Heart left ventricle (tissue), 16 donors: ENCODE measurements around the gene METTL27. TPM values are rescaled to one million over a fixed set of nuclear protein-coding genes. Genes with fewer than 3 reads are reported as not detected.

ENCODE experiments used
- ATAC-seq, 4 donors: fragments of 200-7000 bp; cut with Tn5 transposase; one replicate each; pipeline ENCODE4 v1.9.1; 2020 to 2022; ENCODE audit warnings: moderate library complexity in 4 of 4, mild to moderate bottlenecking in 3 of 4, moderate number of reproducible peaks in 1 of 4
- DNase-seq, 5 donors: peaks; one replicate each; pipeline ENCODE4 v3.0.0-alpha.2; 2020
- H3K27ac ChIP-seq, 12 donors: fragments of 200-600 bp; sonication (generic) in 4 of 12; one replicate each; pipeline versions ENCODE4 v1.5.0 to v1.8.0; 2016 to 2022; ENCODE audit warnings: mild to moderate bottlenecking in 2 of 12
- H3K27me3 ChIP-seq, 9 donors: fragments of 200-600 bp; sonication (generic) in 2 of 9; one replicate each; pipeline versions ENCODE4 v1.5.1 to v1.8.0; 2016 to 2022; ENCODE audit warnings: mild to moderate bottlenecking in 3 of 9
- H3K36me3 ChIP-seq, 9 donors: fragments of 200-600 bp; sonication (generic) in 2 of 9; one replicate each; pipeline versions ENCODE4 v1.5.0 to v1.8.0; 2018 to 2022; ENCODE audit warnings: mild to moderate bottlenecking in 2 of 9
- H3K4me1 ChIP-seq, 12 donors: fragments of 200-600 bp; sonication (generic) in 4 of 12; one replicate each; pipeline versions ENCODE4 v1.5.0 to v1.8.0; 2016 to 2022; ENCODE audit warnings: mild to moderate bottlenecking in 3 of 12
- H3K4me3 ChIP-seq, 12 donors: fragments of 200-600 bp; sonication (generic) in 4 of 12; one replicate each; pipeline versions ENCODE4 v1.5.0 to v1.8.0; 2017 to 2022; ENCODE audit warnings: mild to moderate bottlenecking in 9 of 12, moderate library complexity in 4 of 12
- H3K9me3 ChIP-seq, 12 donors: fragments of 200-600 bp; sonication (generic) in 4 of 12; one replicate each; pipeline versions ENCODE4 v1.5.0 to v1.8.0; 2016 to 2022; ENCODE audit warnings: mild to moderate bottlenecking in 1 of 12
- CTCF ChIP-seq, 12 donors: fragments of 200-600 bp; sonication (generic) in 4 of 12; IDR thresholded peaks; one replicate each; pipeline versions ENCODE4 v1.5.0 to v1.8.0; 2018 to 2022; ENCODE audit warnings: antibody characterized with exemption in 12 of 12, mild to moderate bottlenecking in 5 of 12
- POLR2A ChIP-seq, 2 donors: fragments of 450-650 bp; IDR thresholded peaks; one replicate each; pipeline ENCODE4 v1.6.1; 2017; ENCODE audit warnings: antibody characterized with exemption in 2 of 2, mild to moderate bottlenecking in 2 of 2, moderate library complexity in 2 of 2
- WGBS, 4 donors: extraction: QIAGEN DNeasy Blood & Tissue Kit in 2 of 4; methylation state at CpG; one replicate each; pipeline versions ENCODE4 v1.1.5 to v1.1.7; 2013 to 2018; 5-methylcytosine and 5-hydroxymethylcytosine counted together
- intact Hi-C, 10 donors: fragments of 100-400 bp; cut with DNase I; formaldehyde crosslinking; loops; one replicate each; pipeline versions ENCODE4 v1.11.1 to v1.14.2; 2022
- polyA plus RNA-seq, 2 donors: library from polyadenylated mRNA; stranded (reverse); fragments of 200-250 nt; gene quantifications; one replicate each; pipeline ENCODE4 v1.2.3, GENCODE V29; 2013
- total RNA-seq, 9 donors: library from RNA; depleted of rRNA in 2 of 9; stranded (reverse); fragments of >200 nt in 2 of 9; fragmentation: NEBNext Ultra II Directional in 3 of 9; extraction: Animal tissue kit (Norgen Biotek cat#: 25700) in 3 of 9; gene quantifications; one replicate each; pipeline versions ENCODE4 v1.1.0 to v1.2.4, GENCODE V29; 2016 to 2023
- donor health status: ischemic (EF 13 %, LVEDD 7.1; RV severe dilation, severe dysfunction).
- donor health status: healthy with polysubstance abuse.
- donor health status: DM: no; HTN: yes; CAD: no.
- donor health status: DM: no; HTN: no; CAD: no.
- donor health status: ischemic (EF 25% LVEDD 6.9; RV normal size, moderate dysfunction).
- donor health status: ischemic (EF 25% LVEDD 5.7; RV mildly dilated, moderate dysfunction).
- donor health status: healthy.
- donor health status: DM: yes; HTN: yes; CAD: no.
- donor health status: ischemic (EF 35%, LVEDD 5.7; RV mildly dilated, moderate dysfunction).
- donor health status: nonischemic (EF 11% LVEDD 7.7; RV severe dilation, severe dysfunction).
- donor health status: DM: yes; HTN: yes; CAD: no.
- donor health status: PGD.
- donor health status: ischemic (EF 29% LVEDD 5.4; RV normal size, mild dysfunction).
- donor health status: nonischemic (EF 23%, LVEDD 6.1; RV moderate dilation, normal function).

The METTL27 gene
- total and polyA plus RNA-seq, 11 donors = 0.12 to 2.7 (median 0.65) TPM; not detected in 4

DNA sequence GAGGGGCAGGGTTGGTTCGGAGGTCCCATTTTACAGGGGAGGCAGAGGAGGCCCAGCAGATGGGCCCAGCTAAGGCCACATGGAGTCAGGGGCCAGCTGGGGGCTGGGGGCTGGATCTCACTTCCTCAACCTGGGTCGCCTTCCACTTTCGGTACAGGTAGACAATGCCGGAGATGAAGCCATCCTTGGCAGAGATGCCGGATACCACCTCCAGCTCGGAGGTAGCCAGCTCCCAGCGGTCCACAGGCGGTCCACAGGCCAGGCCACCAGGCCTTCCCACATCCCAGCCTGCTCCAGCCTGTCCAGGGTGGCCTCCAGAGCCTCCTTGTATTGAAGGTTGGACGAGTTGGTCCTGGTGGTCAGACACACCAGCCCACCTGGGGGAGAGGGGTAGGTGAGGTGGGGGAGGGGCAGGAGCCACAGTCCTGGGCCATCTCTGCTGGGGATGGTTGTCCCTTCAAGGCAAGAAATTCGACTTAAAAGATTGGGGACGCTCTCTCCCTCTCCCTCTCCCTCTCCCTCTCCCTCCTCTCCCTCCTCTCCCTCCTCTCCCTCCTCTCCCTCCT is 7.6 kb downstream of the METTL27 start:
- Histone ChIP-seq H3K27me3 (peaks cover 0 to 10% (median 0%) of the 10 kb centered on the region in 9 donors), H3K9me3 (no peaks in the 10 kb centered on the region), H3K36me3 (no peaks in the 10 kb centered on the region), H3K4me1 (peaks cover 0 to 8% (median 0%) of the 10 kb centered on the region in 12 donors), H3K27ac (no peak overlapping the region), H3K4me3 (no peak overlapping the region)
- WGBS, 4 donors = 81 to 98% (median 87%) methylated on average over 9 to 11 of the region's 11 CpGs
- no peak for TF ChIP-seq POLR2A (IDR thresholded peaks at IDR 0.05)
- no peak for TF ChIP-seq CTCF (IDR thresholded peaks at IDR 0.05)
- no peak for ATAC-seq
- DNase-seq = peak in 1 of 5 donors; percentile 51
- intact Hi-C loops = no loop called here

- ATAC-seq = no peak
- intact Hi-C loops = no loop called here
Observed at GRCh38 chr7:73833251-73833919, 8.9 kb downstream of the METTL27 start.

DNA sequence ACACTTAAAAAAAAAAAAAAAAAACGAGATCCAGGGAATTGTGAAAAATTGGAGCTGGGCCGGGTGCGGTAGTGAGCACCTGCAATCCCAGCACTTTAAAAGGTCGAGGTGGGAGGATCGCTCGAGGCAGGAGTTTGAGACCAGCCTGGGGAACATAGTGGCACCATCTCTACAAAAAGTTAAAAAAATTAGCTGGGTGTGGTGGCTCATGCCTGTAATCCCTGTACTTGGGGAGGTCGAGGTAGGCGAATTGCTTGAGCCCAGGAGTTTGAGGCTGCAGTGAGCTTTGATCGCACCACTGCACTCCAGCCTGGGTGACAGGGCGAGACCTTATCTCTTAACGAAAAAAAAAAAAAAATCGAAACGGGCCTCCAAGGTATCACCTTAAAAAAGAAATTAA is 9.5 kb downstream of the METTL27 start:
- ATAC-seq (no peak), DNase-seq (no peak)
- Histone ChIP-seq H3K27me3 (peaks cover 0 to 10% (median 0%) of the 10 kb centered on the region in 9 donors), H3K4me3 (no peak overlapping the region), H3K36me3 (no peaks in the 10 kb centered on the region), H3K9me3 (no peaks in the 10 kb centered on the region), H3K27ac (no peak overlapping the region), H3K4me1 (peaks cover 0 to 24% (median 4%) of the 10 kb centered on the region in 12 donors)
- intact Hi-C loops = no loop called here
- TF ChIP-seq CTCF (IDR thresholded peaks at IDR 0.05) = no peak
- 77 to 79% (median 78%) methylated on average over 13 of the region's 13 CpGs for WGBS, 4 donors

More at GRCh38 chr7:73833251-73833919, 8.9 kb downstream of the METTL27 start:
- TF ChIP-seq POLR2A (IDR thresholded peaks at IDR 0.05) = no peak
- no peak for TF ChIP-seq CTCF (IDR thresholded peaks at IDR 0.05)
- Histone ChIP-seq H3K4me3 (no peak overlapping the region), H3K9me3 (no peaks in the 10 kb centered on the region), H3K36me3 (no peaks in the 10 kb centered on the region), H3K4me1 (peaks cover 0 to 18% (median 0%) of the 10 kb centered on the region in 12 donors), H3K27me3 (peaks cover 0 to 10% (median 0%) of the 10 kb centered on the region in 9 donors), H3K27ac (no peak overlapping the region)
- 69 to 78% (median 73%) methylated on average over 12 to 13 of the region's 13 CpGs for WGBS, 4 donors
- peak in 1 of 5 donors; percentile 48 for DNase-seq

DNA sequence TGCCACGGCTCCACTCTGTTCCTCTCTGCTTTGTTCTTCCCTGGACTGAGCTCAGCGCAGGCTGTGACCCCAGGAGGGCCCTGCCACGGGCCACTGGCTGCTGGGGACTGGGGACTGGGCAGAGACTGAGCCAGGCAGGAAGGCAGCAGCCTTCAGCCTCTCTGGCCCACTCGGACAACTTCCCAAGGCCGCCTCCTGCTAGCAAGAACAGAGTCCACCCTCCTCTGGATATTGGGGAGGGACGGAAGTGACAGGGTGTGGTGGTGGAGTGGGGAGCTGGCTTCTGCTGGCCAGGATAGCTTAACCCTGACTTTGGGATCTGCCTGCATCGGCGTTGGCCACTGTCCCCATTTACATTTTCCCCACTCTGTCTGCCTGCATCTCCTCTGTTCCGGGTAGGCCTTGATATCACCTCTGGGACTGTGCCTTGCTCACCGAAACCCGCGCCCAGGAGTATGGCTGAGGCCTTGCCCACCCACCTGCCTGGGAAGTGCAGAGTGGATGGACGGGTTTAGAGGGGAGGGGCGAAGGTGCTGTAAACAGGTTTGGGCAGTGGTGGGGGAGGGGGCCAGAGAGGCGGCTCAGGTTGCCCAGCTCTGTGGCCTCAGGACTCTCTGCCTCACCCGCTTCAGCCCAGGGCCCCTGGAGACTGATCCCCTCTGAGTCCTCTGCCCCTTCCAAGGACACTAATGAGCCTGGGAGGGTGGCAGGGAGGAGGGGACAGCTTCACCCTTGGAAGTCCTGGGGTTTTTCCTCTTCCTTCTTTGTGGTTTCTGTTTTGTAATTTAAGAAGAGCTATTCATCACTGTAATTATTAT is 10.3 kb downstream of the METTL27 start:
- TF ChIP-seq POLR2A (IDR thresholded peaks at IDR 0.05) = no peak
- TF ChIP-seq CTCF (IDR thresholded peaks at IDR 0.05) = no peak
- ATAC-seq (peak; percentile 10 to 49 (median 30)), DNase-seq (peak in 1 of 5 donors; percentile 55)
- Histone ChIP-seq H3K27me3 (peaks cover 0 to 10% (median 0%) of the 10 kb centered on the region in 9 donors), H3K27ac (no peak overlapping the region), H3K4me3 (no peak overlapping the region), H3K9me3 (no peaks in the 10 kb centered on the region), H3K36me3 (no peaks in the 10 kb centered on the region), H3K4me1 (peaks cover 0 to 31% (median 6%) of the 10 kb centered on the region in 12 donors)
- intact Hi-C loops = no loop called here
- 48 to 67% (median 60%) methylated on average over 14 to 16 of the region's 16 CpGs for WGBS, 4 donors
